Globus pallidus (tissue), 1 donor: ENCODE data around the gene USP10.
A peak's percentile ranks its signal among the peaks of the same experiment; 100 is the strongest.

Experiments used
- DNase-seq: peaks from one replicate; pipeline ENCODE4 v3.0.0-alpha.2; 2015; ENCODE audit warnings: low spot score

USP10 gene

DNA sequence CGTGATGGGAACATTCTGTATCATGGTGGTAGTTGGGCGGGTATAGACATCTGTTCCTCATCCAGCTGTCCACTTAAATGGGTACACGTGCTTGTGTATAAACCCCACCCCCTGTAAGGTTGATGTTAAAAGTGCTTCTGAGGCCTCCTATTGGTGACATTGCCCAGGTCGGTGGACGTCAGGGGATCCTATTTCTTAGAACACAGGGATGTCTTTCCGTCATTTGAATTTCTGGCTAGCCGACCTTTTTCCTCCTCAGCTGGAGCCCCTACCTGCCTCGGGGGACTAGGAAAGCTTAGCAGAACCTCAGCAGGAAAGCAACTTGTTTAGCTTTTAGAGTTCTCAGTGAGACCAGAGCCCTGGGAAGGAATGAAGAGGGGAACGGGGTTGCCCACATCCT, 103.3 kb downstream of the USP10 start:
- no peak for DNase-seq

- no peak for DNase-seq
These were observed 104.5 kb downstream of the USP10 start for GRCh38 chr16:84804326-84804725.

GRCh38 chr16:84806256-84806889, 106.6 kb downstream of the USP10 start:
- DNase-seq: peak; percentile 16

DNA sequence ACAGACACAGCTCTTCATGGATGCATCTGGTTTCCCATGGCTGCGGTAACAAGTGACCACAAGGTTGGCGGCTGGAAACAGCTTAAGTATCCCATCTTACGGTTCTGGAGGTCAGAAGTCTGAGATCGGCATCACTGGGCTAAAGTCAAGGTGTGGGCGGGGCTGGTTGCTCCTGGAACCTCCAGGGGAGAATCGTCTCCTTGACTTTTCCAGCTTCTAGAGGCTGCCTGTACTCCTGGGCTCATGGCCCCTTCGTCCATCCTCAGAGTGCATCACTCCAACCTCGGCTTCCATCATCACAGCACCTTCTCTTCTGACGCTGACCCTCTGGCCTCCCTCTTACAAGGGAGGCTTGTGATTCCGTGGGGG, 107.1 kb downstream of the USP10 start:
- DNase-seq: no peak

DNA sequence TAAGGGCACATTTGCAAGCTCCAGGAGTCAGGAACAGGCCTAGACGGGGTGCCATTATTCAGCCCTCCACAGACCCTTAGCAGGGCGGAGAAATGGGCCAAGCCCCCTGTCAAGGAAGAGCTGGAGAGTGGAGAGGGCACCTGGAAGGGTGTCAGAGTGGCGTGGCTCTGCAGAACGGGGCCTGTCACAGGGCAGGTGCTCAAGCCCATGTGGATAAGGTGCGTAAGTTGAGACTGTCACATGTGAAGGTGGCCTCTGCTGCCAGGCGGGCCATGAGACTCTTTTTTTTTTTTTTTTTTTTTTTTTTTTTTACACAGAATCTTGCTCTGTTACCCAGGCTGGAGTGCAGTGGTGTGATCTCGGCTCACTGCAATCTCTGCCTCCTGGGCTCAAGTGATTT, 108.0 kb downstream of the USP10 start:
- DNase-seq: no peak

DNA sequence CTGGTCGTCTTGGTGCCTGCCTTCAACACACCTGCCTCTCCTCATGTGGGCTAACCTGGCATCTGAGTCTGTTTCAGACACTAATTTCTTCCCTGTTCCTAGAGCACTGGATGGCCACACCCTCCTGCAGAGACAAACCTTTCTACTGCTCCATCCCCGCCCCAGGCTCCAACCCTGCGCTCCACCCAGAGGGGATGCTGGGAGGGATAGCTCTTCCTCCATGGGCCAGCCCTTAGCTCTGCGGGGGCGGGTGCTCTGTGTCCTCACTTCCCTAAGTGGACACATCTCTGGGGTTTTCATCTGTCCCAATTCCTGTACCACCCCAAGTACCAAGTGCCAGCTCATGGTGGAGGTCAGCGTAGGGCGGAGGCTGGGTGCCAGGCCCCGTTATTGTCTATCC, 109.0 kb downstream of the USP10 start:
- DNase-seq: no peak

DNA sequence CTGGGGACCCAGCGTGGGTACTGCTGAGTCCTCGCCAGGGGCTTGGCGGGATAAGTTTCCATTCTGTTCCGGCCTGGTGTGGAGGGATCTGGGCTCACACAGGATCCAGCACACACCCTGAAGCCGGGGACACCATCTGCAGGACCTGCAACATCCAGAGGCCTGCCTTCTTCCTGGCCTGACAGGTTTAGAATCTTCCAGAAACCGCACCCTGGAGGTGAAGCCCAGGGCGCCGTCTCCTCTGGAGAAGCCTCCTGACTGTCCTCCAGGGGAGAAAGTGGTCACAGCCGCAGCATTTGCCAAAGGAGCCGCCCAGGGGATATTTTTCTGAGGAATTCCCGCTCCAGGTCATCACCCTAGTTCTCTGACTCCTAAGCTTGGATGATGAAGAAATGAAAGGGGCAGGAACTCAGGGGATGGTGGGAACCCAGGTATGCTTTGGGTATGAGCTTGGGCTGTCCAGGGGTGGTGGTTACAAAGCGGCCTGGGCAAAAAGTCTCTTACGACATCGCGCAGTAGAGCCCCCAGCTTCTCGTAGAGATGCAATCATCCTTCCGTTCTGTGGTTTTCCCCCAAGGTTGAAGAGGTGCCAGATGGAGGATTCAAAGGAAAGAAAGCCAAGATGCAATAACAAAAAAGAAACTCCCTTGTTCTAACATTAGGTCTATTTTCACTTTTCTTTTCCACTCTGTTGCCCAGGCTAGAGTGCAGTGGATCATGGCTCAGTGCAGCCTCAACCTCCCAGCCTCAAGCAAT, 110.9 kb downstream of the USP10 start:
- DNase-seq: no peak

GRCh38 chr16:84811529-84811928, 111.7 kb downstream of the USP10 start:
- DNase-seq: no peak

- DNase-seq: no peak
These were observed 113.5 kb downstream of the USP10 start for GRCh38 chr16:84813141-84813934.

DNA sequence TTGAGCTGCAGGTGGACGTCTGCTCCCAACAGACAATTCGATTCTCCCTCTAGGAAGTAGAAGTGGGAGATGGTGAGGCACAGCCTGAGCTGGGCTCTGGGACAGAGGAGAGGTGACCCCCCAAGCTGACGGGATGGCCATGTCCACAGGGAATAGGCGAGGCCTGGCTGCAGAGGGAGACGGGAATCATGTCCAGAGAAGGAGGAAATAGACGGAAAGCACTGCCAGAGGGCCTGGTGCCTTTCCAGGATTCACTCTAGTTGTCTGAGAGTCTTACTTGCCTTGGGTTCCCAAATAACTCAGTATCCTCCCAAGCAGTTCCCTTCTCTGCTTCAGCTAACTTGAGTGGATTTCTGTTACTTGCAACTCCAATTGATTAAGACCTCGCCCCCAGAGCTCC, 115.7 kb downstream of the USP10 start:
- no peak for DNase-seq

- no peak for DNase-seq
These were observed 116.2 kb downstream of the USP10 start for GRCh38 chr16:84816023-84816422.

- DNase-seq: no peak
These were observed 116.7 kb downstream of the USP10 start for GRCh38 chr16:84816485-84816884.

DNA sequence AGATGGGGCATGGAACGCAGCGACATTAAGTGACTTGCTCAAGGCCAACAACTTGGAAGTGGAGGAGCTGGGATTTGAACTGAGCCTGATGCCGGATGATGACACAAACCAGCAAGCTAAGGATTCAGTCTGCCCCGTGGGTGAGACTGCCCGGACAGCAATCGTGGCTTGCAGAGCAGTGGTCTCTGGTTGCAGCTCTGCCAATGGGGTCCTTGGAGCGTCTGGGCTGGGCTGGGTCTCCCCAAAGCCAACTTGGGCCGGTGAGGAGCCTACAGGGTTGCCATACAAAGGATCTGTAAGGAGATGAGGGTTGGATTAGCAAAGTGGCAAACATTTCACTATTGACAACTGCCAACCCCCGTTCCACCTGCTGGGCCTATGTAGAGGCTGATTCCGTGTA, 117.4 kb downstream of the USP10 start:
- DNase-seq: no peak

DNA sequence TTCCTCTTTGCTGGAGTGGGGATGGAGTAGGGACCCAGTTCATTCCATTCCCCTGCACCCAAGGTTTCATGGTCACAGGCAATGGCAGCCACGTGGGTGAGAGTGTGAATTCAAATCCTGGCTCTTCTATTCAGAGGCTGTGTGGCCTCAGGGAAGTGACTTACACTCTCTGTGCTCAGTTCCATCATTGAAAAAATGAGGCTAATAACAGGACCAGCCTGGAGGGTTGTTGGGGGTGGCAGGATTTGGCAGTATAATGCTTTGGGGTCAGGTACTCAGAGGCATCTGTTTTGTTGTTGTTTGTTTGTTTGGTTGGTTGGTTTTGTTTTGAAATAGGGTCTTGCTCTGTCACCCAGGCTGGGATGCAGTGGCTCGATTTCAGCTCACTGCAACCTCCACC, 117.8 kb downstream of the USP10 start:
- DNase-seq: no peak

DNA sequence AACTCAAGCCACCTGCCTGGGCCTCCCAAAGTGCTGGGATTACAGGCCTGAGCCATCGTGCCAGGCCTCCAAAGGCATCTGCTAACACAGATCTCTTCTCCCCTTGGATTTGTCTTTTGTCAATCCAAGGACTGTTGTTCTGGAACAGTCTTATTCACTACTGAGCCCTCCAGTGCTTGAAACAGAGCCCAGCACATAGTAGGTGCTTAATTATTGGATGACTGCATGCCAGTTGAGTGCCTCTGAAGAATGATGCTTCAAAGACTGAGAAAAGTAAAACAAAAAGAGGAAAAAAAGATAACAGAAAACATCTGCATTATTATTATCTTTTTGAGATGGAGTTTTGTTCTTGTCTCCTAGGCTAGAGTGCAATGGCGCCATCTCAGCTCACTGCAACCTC, 118.3 kb downstream of the USP10 start:
- DNase-seq: no peak

GRCh38 chr16:84818989-84819643, 119.3 kb downstream of the USP10 start:
- DNase-seq: no peak

DNA sequence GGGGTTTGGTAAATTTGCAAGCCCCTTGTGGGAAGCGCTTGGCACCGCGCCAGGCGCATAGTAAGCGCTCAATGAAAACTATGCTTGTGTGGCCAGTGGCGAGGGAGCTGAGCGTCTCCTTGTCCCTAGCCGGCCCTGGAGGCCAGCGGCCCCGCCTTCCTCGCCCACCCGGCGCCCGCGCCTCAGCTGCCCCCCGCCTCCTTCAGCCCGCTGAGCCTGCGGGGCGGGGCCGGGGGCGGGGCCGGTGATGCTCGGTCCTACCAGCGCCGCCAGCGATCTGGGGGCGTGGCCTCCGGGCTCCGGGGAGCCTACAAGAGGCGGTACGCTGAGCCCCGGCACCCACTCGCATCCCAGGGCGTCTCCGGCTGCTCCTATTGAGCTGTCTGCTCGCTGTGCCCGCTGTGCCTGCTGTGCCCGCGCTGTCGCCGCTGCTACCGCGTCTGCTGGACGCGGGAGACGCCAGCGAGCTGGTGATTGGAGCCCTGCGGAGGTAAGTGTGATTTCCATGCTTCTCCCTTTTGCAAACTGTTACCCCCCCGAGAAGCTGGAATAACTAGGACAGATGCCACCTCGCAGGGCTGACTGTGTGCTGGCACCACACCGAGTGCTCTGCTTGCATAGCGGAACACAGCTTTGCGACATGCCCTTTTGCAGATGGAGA, 120.0 kb downstream of the USP10 start, which contains the start of gene CRISPLD2:
TSS of gene CRISPLD2 (plus strand) at position 342 of the 661 bp plus-strand sequence. CDS start 18,511 bp downstream, outside the sequence.
- DNase-seq: peak; percentile 79

GRCh38 chr16:84820305-84820684, 120.5 kb downstream of the USP10 start:
- DNase-seq: no peak

GRCh38 chr16:84820771-84821170, 121.0 kb downstream of the USP10 start:
- DNase-seq: no peak

DNA sequence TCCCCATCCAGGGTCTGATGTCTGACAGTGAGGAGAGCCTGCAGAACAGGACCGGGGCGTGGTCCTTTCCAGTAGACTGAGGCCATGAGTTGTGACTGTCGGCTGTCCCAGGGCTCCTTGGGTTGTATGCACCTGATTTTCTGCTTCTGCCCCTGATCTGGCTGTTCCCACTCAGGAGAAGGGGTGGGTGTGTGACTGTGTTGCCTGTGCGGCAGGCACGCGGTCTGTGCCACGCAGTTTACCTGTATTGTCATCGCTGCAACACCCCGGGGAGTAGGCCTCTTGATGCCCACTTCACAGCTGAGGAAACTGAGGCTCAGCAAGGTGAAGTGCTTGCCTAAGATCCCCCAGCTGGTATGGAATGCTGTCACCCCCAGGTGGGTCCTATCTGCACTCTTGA, 121.4 kb downstream of the USP10 start:
- DNase-seq: no peak

DNA sequence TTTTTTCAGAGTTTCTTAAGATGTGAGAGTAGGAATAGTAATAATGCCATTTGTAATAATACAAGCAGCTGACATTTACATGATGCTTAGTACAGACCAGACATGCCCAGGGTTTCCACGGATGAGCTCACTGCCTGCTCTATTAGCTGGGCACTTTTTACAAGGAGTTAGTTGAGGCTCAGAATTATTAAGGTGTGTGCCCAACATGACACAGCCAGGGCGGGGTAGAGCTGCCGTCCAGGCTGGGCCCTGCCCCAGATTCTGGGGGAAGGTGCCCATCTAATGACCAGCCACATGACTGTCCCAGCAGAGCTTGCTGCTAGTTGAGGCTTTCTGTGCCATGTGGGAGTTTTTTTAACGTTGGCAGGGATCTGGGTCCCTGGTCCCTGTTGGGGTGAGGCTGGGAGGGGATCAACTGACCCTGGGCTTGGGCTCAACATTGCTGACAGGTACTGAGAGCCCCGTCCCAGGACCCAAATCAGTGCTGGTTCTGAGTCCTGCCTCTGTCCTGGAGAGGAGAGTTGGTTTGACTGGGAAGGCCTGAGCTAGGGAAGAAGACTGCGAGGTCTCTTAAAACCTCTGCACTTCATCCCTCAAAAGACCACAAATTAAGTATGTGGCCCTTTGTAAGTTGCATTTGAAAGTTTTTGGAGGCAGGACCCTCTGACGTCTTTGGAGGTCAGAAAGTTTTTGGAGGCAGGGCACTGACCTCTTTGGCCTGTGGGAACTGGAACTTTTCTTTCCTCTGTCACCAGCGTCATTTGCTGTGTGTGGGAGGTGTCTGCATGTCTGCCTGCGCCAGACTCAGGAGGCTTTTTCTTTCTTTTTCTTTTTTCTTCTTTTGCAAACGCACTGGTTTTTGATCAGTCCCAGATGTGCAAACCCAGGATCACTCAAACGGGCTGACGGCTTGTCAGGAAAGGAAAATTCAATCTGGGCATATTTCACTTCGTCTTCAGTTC, 122.2 kb downstream of the USP10 start:
- DNase-seq: no peak
